Stimulated activated CD8-positive, alpha-beta memory T cell treated with anti-CD3 and anti-CD28 coated beads, Interleukin-12 subunit alpha, Interleukin-12 subunit beta, amount 100 ng/mL, for 24 hours (primary cell): ENCODE measurements around the gene NKG7.
"Not testable (repeated sequence)": the region's sequence is repeated elsewhere in the genome, so short reads cannot be mapped to it uniquely, and the experiment has no call there.

Source experiments
- DNase-seq: peaks from one replicate; pipeline ENCODE4 v3.0.0-alpha.2; 2020; ENCODE audit errors: extremely low read depth

NKG7 gene, protein sequence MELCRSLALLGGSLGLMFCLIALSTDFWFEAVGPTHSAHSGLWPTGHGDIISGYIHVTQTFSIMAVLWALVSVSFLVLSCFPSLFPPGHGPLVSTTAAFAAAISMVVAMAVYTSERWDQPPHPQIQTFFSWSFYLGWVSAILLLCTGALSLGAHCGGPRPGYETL

DNA sequence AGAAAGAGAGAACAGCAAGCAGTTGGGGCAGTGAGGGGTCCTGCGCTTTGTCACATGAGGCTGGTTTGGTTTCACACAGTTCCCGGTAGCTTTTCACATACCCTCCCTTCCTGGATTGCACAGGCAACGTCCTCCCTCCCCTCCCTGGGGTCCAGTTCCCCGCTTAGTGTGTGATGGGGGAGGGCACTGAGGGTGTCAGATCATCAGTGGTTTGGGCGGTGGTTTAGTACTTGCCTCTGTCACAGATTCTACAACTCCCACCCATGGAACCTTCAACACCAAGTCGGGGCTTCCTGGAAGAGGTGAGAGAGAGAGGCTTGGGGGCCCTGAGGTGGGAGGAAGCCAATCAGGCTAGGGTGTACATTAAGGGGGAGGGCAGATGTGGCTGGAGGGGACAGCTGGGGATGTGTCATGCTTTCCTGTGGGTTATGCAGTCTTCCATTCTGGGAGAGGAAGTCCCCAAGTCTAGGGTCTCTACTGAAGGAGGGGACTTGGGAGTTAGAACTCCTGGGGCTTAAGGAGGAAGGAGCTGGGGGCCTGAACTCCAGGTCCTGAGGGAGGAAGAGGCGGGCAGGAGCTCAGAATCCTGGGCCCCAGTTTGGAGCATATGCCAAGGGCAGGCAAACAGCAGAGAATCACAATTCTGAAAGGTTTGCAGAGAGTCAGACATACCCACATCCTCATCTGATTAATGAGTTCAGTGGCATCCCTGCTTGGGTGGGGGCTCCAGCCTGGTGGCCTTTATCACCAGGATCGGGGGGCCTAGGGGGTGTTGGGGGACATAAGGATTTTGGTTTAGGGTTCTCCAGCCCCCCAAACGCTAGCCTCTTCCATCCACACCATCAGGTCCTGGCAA lies at the start of gene NKG7:
TSS of gene NKG7 (minus strand) at position 6 of the 856 bp plus-strand sequence. CDS start 119 bp downstream, outside the sequence.
- peak; percentile 72 for DNase-seq

DNA sequence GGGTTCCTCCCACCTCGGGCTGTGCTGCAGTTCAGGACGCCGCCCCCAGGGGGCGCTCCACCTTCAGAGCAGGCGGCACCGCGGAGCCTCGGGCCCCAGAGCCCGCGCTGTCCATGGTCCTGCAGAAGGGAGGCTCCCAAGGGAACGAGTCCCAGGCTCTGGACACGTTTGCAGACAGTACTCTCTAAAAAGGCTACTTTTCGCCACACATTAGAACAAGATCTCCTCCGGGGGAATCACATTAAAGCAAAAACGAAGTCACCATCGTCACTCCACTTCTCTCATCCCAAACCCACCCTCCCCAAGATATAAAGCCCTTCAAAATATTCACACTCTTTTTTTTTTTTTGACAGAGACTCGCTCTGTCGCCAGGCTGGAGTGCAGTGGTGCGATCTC lies 49.6 kb upstream of the NKG7 start:
- DNase-seq, result peak; percentile 71

DNA sequence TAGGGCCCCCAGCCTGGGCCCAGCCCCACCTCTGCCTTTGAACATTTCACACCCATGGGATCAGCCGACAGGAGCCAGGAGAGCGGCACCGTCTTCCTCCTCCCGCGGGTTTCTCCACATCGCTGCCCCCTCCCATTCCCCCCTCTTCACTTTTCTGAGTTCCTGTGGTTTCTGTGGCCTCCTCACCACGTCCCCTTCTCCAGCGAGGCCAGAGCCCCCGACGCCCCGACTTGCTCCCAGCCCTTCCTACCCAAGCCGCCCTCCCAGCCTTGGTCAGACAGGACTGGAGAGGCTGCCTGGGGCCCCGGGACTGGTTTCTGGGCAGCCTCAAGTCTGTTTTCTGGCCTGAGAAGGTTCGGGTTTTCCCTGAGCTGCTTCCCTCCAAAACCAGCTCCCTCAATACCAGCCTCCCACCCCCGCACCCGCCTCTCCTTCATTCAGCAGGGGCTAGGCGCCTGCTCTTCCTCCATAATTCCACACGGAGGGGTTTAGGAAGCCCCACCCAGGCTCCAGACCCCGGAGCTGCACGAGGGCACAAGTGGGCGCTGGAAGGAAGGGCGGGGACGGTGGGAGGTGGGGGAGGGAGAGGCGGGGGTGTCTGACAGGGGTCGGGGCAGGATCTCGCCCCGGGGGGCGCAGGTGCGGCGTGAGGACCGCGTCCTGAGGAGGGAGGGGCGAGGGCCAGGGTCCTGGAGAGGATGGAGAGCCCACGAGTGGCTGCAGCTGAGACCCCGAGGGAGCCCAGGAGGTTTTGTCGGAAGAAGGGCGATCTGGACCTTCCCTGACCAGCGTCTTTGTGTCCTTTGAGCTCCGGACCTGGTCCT lies 49.0 kb upstream of the NKG7 start:
- no peak for DNase-seq

DNA sequence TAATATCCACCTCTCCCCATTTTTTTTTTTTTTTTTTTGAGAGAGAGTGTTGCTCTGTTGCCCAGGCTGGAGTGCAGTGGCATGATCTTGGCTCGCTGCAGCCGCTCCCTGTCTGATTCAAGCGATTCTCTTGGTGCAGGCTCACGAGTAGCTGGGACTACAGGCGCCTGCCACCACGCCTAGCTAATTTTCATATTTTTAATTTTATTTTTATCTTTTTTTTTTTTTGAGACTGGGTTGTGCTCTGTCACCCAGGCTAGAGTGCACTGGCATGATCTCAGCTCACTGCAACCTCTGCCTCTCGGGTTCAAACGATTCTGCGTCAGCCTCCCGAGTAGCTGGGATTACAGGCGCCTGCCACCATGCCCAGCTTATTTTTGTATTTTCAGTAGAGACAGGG lies 48.1 kb upstream of the NKG7 start:
- DNase-seq, result not testable (repeated sequence)

DNA sequence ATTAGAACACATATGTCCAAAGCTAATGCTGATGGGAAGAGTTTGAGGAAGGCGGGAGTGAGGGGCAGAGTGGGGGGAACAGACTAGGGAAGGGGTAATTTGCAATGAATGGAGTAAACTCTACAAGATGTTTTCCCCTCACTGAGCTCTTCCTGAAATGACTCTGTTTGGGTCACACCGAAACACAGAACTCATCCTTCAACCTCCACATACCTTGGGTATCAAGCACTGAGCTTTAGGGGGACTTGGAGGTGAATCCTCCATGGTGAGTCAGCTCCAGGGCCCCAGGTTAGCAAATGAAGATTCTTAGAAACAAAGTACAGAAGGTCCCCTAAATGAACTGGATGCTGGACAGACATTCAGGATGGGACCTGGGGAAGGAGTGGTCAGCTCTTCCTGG lies 46.3 kb upstream of the NKG7 start:
- DNase-seq, result no peak

DNA sequence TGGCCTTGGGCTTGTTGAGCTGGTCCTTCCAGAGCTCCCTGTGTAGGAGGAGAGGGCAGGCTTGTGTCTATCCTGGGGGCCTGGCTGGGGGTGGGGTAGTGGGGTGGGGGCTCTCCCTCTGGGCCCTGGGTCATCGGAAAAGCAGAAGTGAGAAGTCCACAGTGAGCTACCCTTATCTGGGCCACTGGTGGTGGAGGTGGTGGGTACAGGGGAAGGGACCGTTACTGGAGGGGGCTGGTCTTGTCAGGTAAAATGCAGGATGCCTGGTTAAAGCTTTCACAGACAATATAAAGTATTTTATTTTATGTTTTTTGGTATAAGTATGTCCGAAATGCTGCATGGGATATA lies 45.3 kb upstream of the NKG7 start:
- DNase-seq, result no peak

DNA sequence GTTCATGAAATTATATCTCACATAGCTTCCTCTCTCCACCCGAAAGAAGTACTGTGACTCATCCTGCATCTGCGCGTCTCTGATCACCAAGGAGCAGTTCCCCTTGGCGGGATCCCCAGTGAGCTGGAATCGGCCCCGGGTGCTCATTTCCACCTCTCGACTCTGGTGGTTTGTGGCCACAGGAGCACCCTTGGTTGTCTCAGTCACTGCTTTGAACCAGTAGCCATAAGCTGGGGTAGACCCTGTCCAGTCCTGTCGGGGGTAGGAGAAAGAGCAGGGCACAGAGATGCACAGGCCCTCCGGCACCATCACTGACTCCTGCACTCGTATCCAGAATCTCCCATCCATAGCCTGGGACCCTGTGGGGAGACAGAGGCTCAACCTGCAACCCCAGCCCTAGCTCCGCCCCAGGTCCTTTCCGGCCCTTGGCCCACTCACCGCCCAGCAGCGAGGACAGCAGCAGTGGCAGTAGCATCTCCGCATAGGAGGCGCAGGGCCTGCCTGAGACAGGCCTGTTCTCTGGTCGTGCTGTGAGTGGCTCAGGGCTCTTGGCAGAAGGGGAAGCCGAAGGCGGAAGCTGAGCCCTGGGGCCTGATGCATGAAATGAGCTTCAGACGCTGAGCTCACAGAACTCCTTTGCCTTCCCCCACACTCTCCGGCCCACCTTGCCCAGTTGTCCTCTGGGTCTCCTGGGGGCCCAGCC lies 44.8 kb upstream of the NKG7 start, which contains the start of gene SIGLEC10:
TSS of gene SIGLEC10 (minus strand) at position 536 of the 703 bp plus-strand sequence. CDS start at position 475, 61 bp downstream.
- DNase-seq, result no peak

DNA sequence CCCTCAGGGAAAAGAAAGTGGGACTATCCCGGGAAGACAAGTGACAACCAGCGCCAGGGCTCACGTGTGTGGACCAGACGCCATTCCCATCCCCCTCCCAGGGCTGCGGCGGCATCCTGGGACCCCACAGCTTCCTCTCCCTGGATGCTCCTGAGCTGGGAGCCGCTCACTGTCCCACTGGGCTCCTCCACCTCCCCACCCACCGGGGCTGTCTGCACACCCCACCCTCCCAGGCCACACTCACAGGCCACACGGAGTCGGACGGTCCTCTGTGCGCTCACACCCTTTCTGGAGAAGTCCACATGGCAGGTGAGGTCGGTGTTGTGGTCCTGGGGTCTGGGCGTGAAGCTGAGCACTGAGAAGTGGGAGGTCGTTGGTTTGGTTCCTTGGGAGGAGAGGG lies 44.0 kb upstream of the NKG7 start:
- DNase-seq, result not testable (repeated sequence)

DNA sequence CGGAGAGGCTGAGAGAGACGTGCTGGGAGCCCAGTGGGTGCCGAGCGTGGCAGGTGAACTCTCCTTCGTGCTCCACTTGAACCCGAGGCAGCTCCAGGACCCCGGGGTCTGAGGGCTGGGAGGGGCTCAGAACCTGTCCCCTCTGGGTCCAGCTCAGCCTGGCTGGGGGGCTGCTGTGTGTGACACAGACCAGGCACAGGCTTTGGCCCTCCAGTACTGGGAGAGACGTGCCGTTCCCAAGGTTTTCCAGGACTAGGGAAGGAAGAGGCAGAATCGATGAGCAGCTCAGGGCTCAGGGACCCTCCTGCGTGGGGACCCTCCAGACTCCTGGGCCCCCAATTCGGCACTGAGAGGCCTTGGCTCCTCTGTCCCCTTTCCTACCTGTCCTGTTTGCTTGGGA lies 42.7 kb upstream of the NKG7 start:
- DNase-seq, result no peak

DNA sequence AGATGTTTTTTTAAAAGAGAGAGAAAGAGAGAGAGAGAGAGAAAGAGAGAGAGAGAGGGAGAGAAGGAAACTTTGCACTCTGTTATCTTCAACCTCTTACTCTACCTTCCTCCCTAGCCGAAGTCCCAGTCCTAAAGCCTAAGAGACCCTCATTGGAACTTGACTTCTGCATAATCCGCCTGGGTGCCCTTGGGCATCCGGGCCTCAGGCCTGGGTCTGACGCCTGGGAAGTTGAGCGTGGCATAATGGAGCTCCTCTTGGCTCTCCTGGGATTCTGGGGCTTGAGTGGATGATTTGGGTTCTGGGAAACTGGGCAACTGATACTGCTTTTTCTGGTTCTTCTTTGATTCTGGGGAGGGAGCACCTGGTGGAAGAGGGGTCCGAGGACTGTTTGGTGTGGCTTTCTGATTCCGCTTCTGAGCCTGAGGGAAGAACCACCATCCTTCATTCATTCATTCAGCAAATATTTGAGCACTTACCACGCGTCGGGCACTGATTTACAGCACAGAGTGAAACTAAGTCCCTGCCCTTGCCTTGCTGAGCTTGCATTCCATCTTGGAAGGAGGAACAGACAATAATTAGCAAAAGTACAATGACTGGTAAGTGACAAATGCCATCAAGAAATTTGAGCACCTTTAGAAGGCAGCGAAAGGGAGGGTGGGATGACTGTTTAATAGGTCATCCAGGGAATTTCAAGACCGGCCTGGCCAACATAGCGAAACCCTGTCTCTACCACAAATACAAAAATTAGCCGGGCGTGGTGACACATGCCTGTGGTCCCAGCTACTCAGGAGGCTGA lies 38.7 kb upstream of the NKG7 start:
- DNase-seq, result no peak

DNA sequence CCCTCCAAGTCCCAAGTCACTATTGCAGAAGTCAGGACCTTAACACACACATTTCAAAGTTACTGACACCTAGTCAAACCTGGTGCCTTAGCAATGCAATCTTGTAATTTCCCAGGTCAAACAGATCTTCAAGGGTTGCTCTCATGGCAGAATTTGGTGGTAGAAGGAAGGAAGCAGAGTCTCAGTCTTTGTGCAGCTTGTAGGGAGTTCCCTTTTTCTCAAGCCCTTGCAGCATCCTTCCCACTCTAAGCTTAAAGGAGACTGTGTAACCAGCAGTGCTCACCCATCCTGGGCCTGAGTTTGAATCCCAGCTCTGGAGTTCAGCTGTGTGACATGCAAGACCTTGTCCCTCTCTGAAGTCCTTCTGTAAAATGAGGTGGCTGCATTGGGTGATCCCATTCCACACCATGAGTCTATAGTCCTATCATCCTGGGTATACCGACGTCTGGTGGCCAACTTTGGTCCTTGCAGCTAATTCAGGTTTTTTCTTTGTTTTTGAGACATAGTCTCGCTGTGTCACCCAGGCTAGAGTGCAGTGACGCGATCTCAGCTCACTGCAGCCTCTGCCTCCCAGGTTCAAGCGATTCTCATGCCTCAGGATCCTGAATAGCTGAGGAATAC lies 35.2 kb upstream of the NKG7 start:
- no peak for DNase-seq

DNA sequence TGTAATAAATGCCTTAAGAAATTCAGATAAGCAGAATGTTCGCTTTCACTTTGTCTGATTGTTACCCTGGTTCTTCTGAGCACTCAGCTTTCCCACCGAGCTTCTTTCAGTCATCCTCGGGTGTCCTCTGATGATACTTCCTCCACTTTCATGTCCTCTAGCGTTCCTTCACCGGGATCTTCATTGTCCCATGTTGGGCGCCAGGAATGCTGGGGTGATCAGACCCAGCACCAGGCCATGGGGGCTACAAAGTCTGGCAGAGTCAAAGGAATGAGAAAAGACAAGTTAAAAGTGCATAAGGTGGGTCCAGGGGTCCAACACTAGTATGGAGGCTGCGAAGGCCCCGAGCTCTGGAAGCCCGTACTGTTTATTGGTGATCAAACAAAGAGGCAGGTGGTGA lies 29.7 kb upstream of the NKG7 start:
- DNase-seq, result no peak

DNA sequence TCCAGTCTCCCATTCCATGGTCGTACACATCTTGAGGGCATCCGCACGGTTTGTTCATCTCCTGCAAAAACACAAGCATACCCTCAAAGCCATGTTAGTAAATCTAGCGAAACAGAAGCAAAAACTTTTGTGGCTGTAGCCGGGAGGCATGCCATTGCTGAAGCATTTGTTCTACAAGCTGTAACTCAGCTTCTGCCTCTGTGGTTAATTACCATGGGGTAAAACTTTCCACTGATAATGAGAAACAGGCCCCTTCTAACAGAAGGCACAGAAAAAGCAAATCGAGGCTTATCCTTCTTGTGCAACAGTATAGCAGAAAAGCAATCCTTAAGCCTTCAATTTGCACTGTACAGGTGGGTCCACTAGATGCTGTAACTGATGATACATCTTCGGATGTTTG lies 27.5 kb upstream of the NKG7 start:
- DNase-seq, result not testable (repeated sequence)

DNA sequence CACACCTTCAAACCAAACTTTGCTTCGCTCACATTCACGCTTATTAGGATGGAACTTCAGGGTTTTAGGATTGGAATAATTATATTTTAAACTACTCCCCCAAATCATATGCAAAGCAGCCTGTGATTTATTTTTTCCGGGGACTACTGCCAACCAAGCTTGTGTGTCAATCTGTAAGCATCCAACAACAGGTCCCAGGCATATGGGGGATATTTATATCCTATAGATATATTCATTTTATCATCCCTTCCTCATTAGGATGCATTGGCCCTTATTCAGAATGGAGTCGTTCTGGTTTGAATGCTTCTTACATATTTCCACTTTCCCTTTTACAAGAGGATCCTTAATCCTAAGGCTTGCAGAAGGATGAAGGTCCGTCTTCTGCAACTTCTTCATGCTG lies 26.8 kb upstream of the NKG7 start:
- DNase-seq, result no peak

DNA sequence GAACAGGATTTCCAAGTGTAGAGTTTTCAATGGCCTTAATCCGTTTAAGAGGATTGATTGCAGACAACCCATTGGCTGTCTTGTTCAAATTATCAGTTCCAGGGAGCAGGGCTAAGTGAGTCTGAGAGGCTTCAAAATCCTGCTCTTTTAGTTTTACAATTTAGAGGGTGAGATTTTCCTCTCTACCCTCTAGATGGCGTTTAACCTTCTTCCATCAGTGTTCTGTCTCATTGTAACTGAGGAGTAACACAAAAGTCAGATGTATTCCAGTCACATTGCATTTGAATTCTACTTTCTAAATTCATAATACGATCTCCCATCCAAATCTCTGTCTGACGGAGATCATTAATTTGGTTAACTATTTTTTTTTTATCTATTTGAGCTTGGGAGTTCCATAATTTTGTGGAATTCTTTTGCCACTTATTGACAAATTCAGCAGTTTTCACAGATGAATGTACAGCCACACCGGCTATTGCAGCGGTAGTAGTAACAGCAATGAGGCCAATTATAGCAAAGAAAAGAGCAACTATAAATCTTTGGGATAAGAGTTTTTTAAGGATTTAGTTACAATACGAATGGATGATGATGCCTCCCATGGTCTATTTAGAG lies 25.7 kb upstream of the NKG7 start:
- DNase-seq, result no peak

DNA sequence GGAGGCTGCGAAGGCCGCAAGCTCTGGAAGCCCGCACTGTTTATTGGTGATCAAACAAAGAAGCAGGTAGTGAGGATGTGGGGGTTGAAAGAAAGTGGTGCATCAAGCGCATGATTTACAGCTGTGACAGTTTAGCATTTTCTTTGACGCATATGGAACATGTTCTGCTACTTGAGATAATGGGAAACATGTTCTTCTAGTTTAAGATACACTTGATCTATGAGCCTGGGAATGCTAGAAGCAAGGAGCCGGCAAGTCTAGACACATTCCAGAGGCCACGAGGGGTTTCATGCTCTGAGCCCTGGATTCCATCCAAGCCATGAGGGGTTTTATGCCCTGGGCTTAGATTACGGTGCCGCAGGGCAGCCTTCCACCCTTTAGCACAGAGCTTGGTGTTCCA lies 25.0 kb upstream of the NKG7 start:
- not testable (repeated sequence) for DNase-seq

DNA sequence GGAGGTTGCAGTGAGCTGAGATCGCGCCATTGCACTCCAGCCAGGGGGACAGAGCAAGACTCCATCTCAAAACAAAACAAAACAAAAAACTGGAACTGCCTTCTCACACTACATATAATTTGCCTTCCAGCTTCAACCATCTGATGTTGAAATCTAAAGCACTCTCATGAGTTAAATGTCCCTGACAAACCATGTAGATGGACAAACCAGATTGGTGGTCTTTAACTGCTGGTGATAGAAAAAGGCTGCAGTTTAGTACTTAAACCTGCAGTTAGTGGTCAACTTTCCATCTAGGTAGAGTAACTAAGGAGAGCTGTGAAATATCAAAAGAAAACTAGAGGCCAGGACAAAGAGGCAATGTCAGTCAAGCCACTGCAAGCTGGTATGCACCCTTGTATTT lies 23.7 kb upstream of the NKG7 start:
- no peak for DNase-seq

DNA sequence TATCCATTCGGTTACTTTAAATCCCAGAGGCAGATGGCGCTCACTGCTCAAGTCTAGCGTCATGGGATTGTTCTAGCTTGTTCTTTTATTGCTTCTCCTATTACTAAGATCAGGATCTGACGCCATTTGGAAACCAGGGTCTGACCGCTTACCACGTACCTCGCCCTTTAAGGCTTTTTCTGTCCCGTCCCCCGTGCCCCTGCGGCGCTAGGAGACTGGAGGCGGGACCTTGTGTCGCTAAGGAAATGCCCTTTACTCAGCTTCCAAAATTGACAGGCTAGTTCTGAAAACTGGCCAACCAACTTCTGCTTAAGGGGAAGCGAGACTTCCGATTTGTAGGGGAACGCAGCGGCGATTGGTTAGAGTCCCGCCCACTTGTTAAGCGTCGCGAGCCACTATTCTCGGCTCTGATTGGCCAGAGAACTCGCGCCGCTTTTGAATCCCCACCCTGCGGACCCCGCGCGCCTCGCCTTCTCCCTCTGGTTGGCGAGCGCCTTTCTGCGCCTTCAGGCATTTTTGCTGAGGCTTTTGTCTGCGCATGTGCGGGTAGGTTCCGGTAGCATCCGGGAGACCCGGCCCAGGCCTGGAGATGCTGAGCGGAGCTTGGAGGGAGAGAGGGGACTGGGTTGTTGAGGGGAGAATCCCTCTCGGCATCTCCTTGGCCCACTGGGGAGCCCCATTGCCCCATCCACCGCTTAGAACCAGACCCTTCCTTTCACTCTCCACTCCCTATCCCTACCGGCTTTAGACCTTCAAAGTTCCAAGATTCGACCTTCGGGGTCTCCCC lies 21.8 kb upstream of the NKG7 start:
- DNase-seq, result peak; percentile 76

DNA sequence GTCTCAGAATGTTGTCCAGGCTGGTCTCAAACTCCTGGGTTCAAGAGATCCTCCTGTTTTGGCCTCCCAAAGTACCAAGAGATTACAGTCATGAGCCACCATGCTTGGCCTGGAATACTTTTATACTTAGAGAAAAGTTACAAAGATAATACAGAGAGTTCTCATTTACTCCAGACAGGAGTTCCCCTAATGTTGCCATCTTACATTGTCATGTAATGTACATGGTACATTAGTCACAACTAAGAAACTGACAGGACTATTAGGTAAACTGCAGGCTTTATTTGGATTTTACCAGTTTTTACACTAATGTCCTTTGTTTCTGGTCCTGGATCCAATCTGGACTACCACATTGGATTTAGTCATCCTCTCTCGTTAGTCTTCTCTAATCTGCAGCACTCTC lies 20.2 kb upstream of the NKG7 start:
- DNase-seq, result no peak
